Right ventricle myocardium superior (tissue), 1 donor: ENCODE results near the gene METTL1. TPM values are rescaled to one million over a fixed set of nuclear protein-coding genes. Genes with fewer than 3 reads are reported as not detected.
A peak's percentile ranks its signal among the peaks of the same experiment; 100 is the strongest.

ENCODE experiments used
- ATAC-seq: fragments of 200-7000 bp; cut with Tn5 transposase; one replicate; pipeline ENCODE4 v1.9.1; 2020; ENCODE audit warnings: mild to moderate bottlenecking; ENCODE audit not compliant: poor library complexity
- DNase-seq: peaks from one replicate; pipeline ENCODE4 v3.0.0-alpha.2; 2020
- intact Hi-C: fragments of 100-400 bp; cut with DNase I; formaldehyde crosslinking; loops from one replicate; pipeline ENCODE4 v1.11.2; 2022
- total RNA-seq: library from RNA; stranded (reverse); fragmentation: NEBNext Ultra II Directional; extraction: Animal tissue kit (Norgen Biotek cat#: 25700); gene quantifications from one replicate; pipeline ENCODE4 v1.2.1, GENCODE V29; 2021
- donor health status: DM: no; HTN: yes; CAD: no; lungs with severe emphysema.

Gene METTL1
- total RNA-seq, 1 donor from 2014 or later, result 7.2 TPM

GRCh38 chr12:57803319-57803893, 31.5 kb upstream of the METTL1 start:
- intact Hi-C loops, result loop anchor here (10.0 kb wide), 1 partner anchor 101 kb away; no protein-coding TSS in a partner anchor
- DNase-seq (peak; percentile 69), ATAC-seq (peak; percentile 86)

GRCh38 chr12:57802607-57803006, 30.7 kb upstream of the METTL1 start:
- ATAC-seq (no peak), DNase-seq (no peak)
- intact Hi-C loops, result loop anchor here (10.0 kb wide), 1 partner anchor 102 kb away; no protein-coding TSS in a partner anchor

- ATAC-seq, result no peak
- DNase-seq, result no peak
- intact Hi-C loops, result loop anchor here (10.0 kb wide), 1 partner anchor 104 kb away; no protein-coding TSS in a partner anchor
Observed at GRCh38 chr12:57800965-57801364, 29.1 kb upstream of the METTL1 start.

- intact Hi-C loops, result no loop called here
- no peak for DNase-seq
- ATAC-seq, result no peak
Observed at GRCh38 chr12:57797933-57798332, 26.0 kb upstream of the METTL1 start.

GRCh38 chr12:57796996-57797395, 25.1 kb upstream of the METTL1 start:
- ATAC-seq (no peak), DNase-seq (no peak)
- intact Hi-C loops, result no loop called here

GRCh38 chr12:57795354-57795753, 23.4 kb upstream of the METTL1 start:
- intact Hi-C loops, result no loop called here
- ATAC-seq (no peak), DNase-seq (no peak)

GRCh38 chr12:57793920-57794319, 22.0 kb upstream of the METTL1 start:
- intact Hi-C loops, result no loop called here
- ATAC-seq, result no peak
- DNase-seq, result no peak

- no peak for DNase-seq
- no peak for ATAC-seq
- intact Hi-C loops, result no loop called here
Observed at GRCh38 chr12:57783861-57784260, 12.0 kb upstream of the METTL1 start.

- ATAC-seq (no peak), DNase-seq (no peak)
- intact Hi-C loops, result no loop called here
Observed at GRCh38 chr12:57783466-57783801, 11.5 kb upstream of the METTL1 start.

- peak; percentile 95 for ATAC-seq
Observed at GRCh38 chr12:57782608-57783465, 10.9 kb upstream of the METTL1 start, which contains the start of gene TSFM. Gene TSFM (plus strand): TSS chr12:57782787. CDS start chr12:57782802, 15 bp downstream.

GRCh38 chr12:57782243-57782607, 10.3 kb upstream of the METTL1 start:
- no peak for DNase-seq
- intact Hi-C loops, result no loop called here

More at GRCh38 chr12:57782608-57783465, 10.9 kb upstream of the METTL1 start, which contains the start of gene TSFM:
- intact Hi-C loops, result no loop called here
- peak; percentile 99 for DNase-seq

GRCh38 chr12:57781801-57782200, 9.9 kb upstream of the METTL1 start:
- intact Hi-C loops, result no loop called here
- ATAC-seq (no peak), DNase-seq (no peak)

More at GRCh38 chr12:57782243-57782607, 10.3 kb upstream of the METTL1 start:
- ATAC-seq, result no peak

- ATAC-seq (no peak), DNase-seq (no peak)
- intact Hi-C loops, result no loop called here
Observed at GRCh38 chr12:57781244-57781643, 9.3 kb upstream of the METTL1 start.

- DNase-seq (no peak), ATAC-seq (no peak)
- intact Hi-C loops, result no loop called here
Observed at GRCh38 chr12:57780284-57780897, 8.5 kb upstream of the METTL1 start.

GRCh38 chr12:57779736-57780135, 7.8 kb upstream of the METTL1 start:
- DNase-seq (no peak), ATAC-seq (no peak)
- intact Hi-C loops, result no loop called here

- intact Hi-C loops, result no loop called here
- ATAC-seq, result no peak
- no peak for DNase-seq
Observed at GRCh38 chr12:57777911-57778310, 6.0 kb upstream of the METTL1 start.

- intact Hi-C loops, result no loop called here
- ATAC-seq (no peak), DNase-seq (no peak)
Observed at GRCh38 chr12:57777367-57777766, 5.5 kb upstream of the METTL1 start.

GRCh38 chr12:57776247-57776587, 4.3 kb upstream of the METTL1 start:
- ATAC-seq (no peak), DNase-seq (no peak)
- intact Hi-C loops, result no loop called here

- no peak for ATAC-seq
- intact Hi-C loops, result no loop called here
- DNase-seq, result no peak
Observed at GRCh38 chr12:57775563-57776246, 3.8 kb upstream of the METTL1 start.
